Kidney epithelial cell (primary cell): ENCODE data around the gene ALDH18A1. TPM values are rescaled to one million over a fixed set of nuclear protein-coding genes. Genes with fewer than 3 reads are reported as not detected.

Source experiments
- DNase-seq: peaks from one replicate; pipeline ENCODE4 v3.0.0-alpha.2; 2010; ENCODE audit warnings: low read depth
- H3K27me3 ChIP-seq: 2 replicates; pipeline ENCODE4 v1.6.0; 2011; ENCODE audit warnings: low read length; ENCODE audit not compliant: control insufficient read depth, insufficient read depth
- H3K36me3 ChIP-seq: 2 replicates; pipeline ENCODE4 v1.5.1; 2011; ENCODE audit warnings: low read length; ENCODE audit not compliant: control insufficient read depth, insufficient read depth
- H3K4me3 ChIP-seq: 2 replicates; pipeline ENCODE4 v1.5.1; 2011; ENCODE audit warnings: low read depth, mild to moderate bottlenecking, control low read depth, low read length
- total RNA-seq: library from RNA; depleted of rRNA; stranded (reverse); fragments of >200 nt; gene quantifications from 2 replicates; pipeline ENCODE4 v1.2.3, GENCODE V29; 2015
- TF ChIP-seq, protein P1 (sequence below): IDR thresholded peaks from 2 replicates; pipeline ENCODE4 v1.5.1; 2011; ENCODE audit warnings: mild to moderate bottlenecking, moderate library complexity, low read length, control low read depth, inconsistent platforms; ENCODE audit not compliant: insufficient read depth, poor library complexity, severe bottlenecking

Gene ALDH18A1
- total RNA-seq, 1 donor from 2014 or later: 51.2 TPM

DNA sequence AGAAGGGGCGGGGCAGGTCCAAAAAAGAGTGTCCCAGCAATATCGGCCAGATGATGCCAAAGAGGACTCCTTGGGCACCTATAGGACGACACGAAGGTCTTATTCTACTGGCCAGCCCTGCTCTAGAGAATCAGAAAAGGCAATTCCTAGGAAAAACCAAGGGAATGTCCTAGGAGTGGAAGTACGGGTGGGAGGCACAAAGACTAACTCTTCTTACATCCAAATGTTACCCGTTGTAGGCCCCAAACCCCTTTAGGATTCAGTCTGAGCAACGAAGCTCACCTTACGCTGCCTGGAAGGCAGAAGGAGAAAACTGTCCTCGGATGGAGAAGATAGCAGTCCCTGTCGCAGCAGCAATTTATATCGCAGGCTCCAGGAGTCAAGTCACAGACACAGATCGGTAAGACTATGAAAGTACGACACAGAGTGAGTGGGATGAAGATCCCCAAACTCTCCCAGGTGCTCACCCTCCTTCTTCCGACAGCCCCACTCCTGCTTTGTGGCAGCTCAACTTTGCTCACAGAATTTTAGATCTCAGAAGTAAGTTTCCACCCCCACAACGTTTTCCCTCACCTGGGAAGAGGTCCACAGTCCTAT, 36.7 kb upstream of the ALDH18A1 start:
- DNase-seq: no peak
- Histone ChIP-seq H3K27me3 (no peaks in the 10 kb centered on the region), H3K4me3 (peak overlapping the region; percentile 76), H3K36me3 (peaks cover 3% of the 10 kb centered on the region)
- TF ChIP-seq, protein P1, sequence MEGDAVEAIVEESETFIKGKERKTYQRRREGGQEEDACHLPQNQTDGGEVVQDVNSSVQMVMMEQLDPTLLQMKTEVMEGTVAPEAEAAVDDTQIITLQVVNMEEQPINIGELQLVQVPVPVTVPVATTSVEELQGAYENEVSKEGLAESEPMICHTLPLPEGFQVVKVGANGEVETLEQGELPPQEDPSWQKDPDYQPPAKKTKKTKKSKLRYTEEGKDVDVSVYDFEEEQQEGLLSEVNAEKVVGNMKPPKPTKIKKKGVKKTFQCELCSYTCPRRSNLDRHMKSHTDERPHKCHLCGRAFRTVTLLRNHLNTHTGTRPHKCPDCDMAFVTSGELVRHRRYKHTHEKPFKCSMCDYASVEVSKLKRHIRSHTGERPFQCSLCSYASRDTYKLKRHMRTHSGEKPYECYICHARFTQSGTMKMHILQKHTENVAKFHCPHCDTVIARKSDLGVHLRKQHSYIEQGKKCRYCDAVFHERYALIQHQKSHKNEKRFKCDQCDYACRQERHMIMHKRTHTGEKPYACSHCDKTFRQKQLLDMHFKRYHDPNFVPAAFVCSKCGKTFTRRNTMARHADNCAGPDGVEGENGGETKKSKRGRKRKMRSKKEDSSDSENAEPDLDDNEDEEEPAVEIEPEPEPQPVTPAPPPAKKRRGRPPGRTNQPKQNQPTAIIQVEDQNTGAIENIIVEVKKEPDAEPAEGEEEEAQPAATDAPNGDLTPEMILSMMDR: no peak

DNA sequence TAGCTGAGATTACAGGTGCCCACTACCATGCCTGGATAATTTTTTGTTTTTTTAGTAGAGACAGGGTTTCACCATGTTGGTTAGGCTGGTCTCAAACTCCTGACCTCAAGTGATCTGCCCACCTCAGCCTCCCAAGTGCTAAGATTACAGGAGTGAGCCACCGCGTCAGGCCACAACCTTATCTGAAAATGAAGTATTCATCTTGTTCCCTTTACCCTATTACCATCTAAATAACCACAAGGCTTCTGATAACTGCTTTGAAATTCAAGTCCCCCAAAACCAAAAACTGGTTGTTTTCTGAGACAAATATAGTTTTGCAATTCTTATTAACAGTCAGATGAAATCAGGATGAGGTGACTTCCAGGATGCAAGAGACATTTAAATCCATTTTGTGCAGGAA, 34.8 kb upstream of the ALDH18A1 start:
- H3K4me3 ChIP-seq: no peak overlapping the region
- no peak for DNase-seq
- peaks cover 3% of the 10 kb centered on the region for H3K36me3 ChIP-seq
- TF ChIP-seq, protein P1: no peak
- H3K27me3 ChIP-seq: no peaks in the 10 kb centered on the region

DNA sequence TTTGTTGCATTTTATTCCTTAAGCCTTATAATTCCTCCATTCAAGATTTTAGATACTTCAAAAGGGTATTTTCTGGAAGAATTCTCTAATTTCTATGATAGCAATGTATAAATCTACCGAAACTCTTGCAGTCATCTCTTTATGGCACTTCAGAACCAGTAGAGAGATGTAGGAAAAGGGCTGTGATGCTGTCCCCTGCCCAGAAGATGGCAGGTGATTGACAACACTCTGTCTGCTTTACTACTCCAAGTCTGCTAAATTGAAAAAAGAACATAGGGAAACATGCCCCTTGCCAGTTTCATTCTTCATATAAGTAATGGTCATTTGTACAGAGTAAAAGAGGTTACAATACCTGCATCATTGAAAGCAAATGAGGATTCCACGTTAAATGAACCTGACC, 32.1 kb upstream of the ALDH18A1 start:
- Histone ChIP-seq H3K4me3 (no peak overlapping the region), H3K36me3 (peaks cover 3% of the 10 kb centered on the region), H3K27me3 (no peaks in the 10 kb centered on the region)
- TF ChIP-seq, protein P1: no peak
- no peak for DNase-seq

DNA sequence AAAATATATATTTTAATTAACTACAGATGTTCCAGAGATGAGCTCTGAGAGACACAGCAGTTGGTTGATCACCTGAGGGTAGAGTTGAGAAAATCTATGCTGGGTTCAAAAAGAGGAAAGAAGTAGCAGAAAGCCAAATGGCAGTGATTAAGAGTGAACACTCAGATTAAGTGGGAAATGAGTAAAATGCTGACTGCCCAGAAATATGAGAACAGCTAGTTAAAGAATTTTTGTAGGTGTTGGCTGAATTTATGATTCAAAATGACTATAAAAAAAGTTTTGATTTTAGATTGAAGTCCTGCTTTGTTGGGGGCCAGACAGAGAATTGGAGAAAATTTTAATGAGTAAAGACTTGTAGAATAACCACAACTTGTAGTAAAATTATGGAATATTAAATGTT, 27.5 kb upstream of the ALDH18A1 start:
- TF ChIP-seq, protein P1: no peak
- Histone ChIP-seq H3K4me3 (no peak overlapping the region), H3K27me3 (no peaks in the 10 kb centered on the region), H3K36me3 (peaks cover 1% of the 10 kb centered on the region)
- DNase-seq: no peak

DNA sequence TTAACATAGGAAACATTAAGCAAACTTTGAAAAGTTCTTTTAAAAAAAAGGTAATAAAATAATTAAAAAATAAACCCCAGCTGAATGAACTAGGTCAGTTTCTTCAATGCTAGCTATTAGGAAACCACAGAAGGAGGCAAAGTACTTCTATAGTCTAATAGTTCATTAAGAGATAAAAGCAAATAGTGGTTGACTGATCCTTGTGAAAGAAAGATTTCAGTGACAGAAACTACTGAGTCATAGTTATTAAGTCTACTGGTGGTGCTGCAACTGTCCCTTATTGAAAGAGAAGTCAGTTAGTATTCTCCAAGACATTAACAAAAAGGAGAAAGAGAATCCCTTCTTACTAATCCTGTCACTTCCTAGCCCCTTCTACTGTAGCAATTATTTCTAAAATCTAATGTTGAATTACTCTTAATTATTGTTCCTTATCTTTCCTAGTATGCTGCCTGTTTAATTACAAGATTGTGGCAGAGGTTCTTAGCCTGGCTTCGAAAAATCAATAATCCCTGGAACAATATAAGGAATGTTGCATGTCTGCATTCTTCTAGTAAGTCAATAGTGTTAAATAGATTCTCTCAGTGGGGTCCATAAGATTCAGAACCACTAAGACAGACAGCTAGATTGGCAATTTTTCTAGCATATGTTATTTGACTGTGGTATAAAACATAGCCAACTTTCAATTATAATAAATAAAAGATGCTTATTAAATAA, 19.0 kb upstream of the ALDH18A1 start:
- Histone ChIP-seq H3K27me3 (no peaks in the 10 kb centered on the region), H3K4me3 (no peak overlapping the region), H3K36me3 (no peaks in the 10 kb centered on the region)
- DNase-seq: no peak
- TF ChIP-seq, protein P1: no peak
